Endothelial cell of umbilical vein (primary cell): ENCODE results near the gene TMF1.
A peak's percentile ranks its signal among the peaks of the same experiment; 100 is the strongest.

Experiments used
- CTCF ChIP-seq, 2 donors: IDR thresholded peaks; 1 replicate in 1 of 2; 2 replicates in 1 of 2; pipeline ENCODE4 v1.5.1; 2011; ENCODE audit warnings: low read length in 2 of 2, mild to moderate bottlenecking in 2 of 2, moderate library complexity in 2 of 2, control low read depth in 1 of 2, inconsistent platforms in 1 of 2, low read depth in 1 of 2; ENCODE audit not compliant: insufficient read depth in 1 of 2; ENCODE audit errors: extremely low read depth in 1 of 2
- GATA2 ChIP-seq: IDR thresholded peaks from 2 replicates; pipeline ENCODE4 v1.7.0; 2011; ENCODE audit warnings: low read depth, mild to moderate bottlenecking, moderate library complexity, mixed read lengths, low read length; ENCODE audit not compliant: insufficient read length, insufficient read depth
- MAX ChIP-seq: IDR thresholded peaks from 2 replicates; pipeline ENCODE4 v1.6.1; 2011; ENCODE audit not compliant: insufficient read depth, insufficient read length
- POLR2A ChIP-seq: IDR thresholded peaks from 2 replicates; pipeline ENCODE4 v1.6.1; 2012; ENCODE audit warnings: low read depth, mild to moderate bottlenecking, control low read depth, low read length
- POLR2AphosphoS5 ChIP-seq: IDR thresholded peaks from 2 replicates; pipeline ENCODE4 v1.6.1; 2012; ENCODE audit warnings: low read depth, mild to moderate bottlenecking, control low read depth, low read length, moderate library complexity; ENCODE audit not compliant: insufficient read depth

DNA sequence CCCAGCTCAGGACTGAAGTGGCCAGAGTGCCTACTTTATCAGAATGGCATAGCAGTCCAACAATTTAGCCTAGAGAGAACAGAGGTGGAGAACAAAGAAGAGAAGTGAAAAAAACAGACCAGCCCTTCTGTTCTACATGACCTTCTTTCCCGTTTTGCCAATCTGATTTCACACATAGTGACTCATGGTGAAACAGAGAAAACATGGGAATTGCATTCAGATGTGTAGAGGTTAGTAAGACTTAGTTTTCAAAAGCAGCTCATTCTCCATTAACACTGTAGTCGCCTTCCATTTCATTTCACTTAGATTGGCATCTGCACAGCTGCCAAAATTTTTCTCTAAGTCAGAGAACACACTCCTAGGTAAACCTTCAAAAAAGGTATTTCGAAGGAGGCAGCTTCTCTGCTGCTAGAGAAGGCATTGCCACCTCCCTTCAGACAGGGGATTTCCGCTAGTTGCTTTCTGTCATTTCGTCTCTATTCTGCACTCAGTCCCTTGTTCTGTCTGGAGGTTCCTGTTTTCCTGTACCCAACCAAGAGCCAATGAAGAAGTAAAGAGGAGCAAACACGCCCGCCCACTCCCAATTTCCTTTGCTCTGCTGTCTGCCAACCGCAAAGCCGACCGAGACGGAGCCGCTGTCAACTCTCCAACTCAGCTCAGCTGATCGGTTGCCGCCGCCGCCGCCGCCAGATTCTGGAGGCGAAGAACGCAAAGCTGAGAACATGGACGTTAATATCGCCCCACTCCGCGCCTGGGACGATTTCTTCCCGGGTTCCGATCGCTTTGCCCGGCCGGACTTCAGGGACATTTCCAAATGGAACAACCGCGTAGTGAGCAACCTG lies 32.4 kb upstream of the TMF1 start, which contains the start of gene ARL6IP5:
- TF ChIP-seq POLR2AphosphoS5 (peak; percentile 58), MAX (no peak), CTCF (IDR thresholded peaks at IDR 0.05; ENCODE audit: extremely low read depth in 1 of 2, insufficient read depth in 1 of 2, low read depth in 1 of 2, low read length in 2 of 2) (no peak), POLR2A (peak; percentile 70), GATA2 (peak; percentile 76)
